PC-3 (cell line): ENCODE results near the gene LCN6.

Source experiments
- EZH2 ChIP-seq: fragments of 300-600 bp; sonication (generic); IDR thresholded peaks from one replicate; pipeline ENCODE4 v1.6.1; 2017; ENCODE audit warnings: antibody characterized with exemption, mild to moderate bottlenecking, low read length; ENCODE audit not compliant: unreplicated experiment
- TF ChIP-seq, protein P1 (sequence below): fragments of 300-600 bp; sonication (generic); conservative IDR thresholded peaks from 2 replicates; pipeline ENCODE4 v1.5.1; 2017; ENCODE audit warnings: antibody characterized with exemption, low read depth, mild to moderate bottlenecking, low read length

GRCh38 chr9:136732444-136733178, 15.7 kb downstream of the LCN6 start:
- TF ChIP-seq, protein P1, sequence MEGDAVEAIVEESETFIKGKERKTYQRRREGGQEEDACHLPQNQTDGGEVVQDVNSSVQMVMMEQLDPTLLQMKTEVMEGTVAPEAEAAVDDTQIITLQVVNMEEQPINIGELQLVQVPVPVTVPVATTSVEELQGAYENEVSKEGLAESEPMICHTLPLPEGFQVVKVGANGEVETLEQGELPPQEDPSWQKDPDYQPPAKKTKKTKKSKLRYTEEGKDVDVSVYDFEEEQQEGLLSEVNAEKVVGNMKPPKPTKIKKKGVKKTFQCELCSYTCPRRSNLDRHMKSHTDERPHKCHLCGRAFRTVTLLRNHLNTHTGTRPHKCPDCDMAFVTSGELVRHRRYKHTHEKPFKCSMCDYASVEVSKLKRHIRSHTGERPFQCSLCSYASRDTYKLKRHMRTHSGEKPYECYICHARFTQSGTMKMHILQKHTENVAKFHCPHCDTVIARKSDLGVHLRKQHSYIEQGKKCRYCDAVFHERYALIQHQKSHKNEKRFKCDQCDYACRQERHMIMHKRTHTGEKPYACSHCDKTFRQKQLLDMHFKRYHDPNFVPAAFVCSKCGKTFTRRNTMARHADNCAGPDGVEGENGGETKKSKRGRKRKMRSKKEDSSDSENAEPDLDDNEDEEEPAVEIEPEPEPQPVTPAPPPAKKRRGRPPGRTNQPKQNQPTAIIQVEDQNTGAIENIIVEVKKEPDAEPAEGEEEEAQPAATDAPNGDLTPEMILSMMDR: no peak
- TF ChIP-seq EZH2: no peak
